GM15510 (cell line): ENCODE measurements around the gene FBXO41.

ENCODE experiments used
- POLR2A ChIP-seq: IDR thresholded peaks from 3 replicates; pipeline ENCODE4 v1.6.1; 2011; ENCODE audit warnings: borderline replicate concordance; ENCODE audit not compliant: insufficient read length; ENCODE audit errors: extremely low read depth

FBXO41 gene

DNA sequence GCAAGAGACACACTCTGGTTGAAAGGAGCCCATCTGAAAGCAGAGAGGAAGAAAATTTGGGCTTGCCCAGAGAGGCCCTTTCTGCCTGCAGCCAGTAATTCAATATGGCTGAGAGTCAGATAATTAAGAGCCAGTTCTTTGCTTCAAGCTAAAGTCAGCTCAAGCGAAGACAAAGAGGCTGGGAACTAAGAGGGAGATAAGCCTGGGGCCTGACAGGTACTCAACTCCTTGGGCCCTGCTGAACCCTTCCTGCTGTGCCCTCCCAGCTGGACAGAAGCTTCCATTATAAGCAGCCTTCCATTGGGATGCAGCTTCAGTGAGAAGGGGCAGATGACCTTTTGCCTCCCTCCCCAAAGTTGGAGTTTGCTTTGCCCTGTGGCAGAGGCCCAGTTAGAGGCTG, 12.0 kb downstream of the FBXO41 start:
- TF ChIP-seq POLR2A, result no peak

GRCh38 chr2:73269686-73270465, 14.4 kb downstream of the FBXO41 start:
- no peak for TF ChIP-seq POLR2A

- no peak for TF ChIP-seq POLR2A
Measured at GRCh38 chr2:73268830-73269685, 15.2 kb downstream of the FBXO41 start.

DNA sequence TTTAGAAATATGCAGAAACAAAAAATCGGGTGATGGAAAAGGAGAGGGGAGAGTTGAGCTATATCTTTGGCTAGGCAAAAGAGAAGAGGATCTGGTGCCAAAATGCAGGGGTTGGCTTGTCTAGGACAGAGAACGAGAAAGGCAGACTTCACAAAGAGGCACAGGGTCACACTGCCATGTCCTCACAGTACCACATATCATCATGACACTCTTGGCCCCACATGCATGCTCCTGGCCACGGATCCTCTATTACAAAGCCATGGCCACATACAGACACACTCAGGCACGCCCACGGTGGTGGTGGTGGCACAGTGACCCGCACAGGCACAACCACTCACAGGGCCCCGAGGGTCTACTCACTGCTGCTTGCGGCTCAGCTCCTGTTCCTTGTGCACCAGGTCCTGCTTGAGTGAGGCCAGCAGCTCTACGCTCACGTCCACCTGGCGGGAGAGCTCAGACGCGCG, 15.9 kb downstream of the FBXO41 start:
- TF ChIP-seq POLR2A, result no peak

DNA sequence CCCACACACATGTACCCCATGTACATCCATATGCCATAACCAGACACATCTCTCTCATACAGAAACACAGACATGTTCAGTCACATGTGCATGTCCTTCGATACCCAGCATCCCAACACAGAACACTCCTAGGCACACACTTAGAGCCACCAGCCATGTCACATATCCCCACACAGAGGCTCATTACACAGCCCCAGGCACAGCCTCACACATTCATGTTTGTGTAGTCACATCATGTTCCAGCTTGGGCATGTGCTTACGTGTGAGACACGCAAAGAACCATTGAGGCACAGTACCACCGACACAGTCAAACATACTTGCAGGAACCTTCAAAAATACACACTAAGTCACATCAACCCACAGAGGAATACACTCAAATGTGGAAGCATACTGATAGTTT, 17.3 kb downstream of the FBXO41 start:
- no peak for TF ChIP-seq POLR2A

DNA sequence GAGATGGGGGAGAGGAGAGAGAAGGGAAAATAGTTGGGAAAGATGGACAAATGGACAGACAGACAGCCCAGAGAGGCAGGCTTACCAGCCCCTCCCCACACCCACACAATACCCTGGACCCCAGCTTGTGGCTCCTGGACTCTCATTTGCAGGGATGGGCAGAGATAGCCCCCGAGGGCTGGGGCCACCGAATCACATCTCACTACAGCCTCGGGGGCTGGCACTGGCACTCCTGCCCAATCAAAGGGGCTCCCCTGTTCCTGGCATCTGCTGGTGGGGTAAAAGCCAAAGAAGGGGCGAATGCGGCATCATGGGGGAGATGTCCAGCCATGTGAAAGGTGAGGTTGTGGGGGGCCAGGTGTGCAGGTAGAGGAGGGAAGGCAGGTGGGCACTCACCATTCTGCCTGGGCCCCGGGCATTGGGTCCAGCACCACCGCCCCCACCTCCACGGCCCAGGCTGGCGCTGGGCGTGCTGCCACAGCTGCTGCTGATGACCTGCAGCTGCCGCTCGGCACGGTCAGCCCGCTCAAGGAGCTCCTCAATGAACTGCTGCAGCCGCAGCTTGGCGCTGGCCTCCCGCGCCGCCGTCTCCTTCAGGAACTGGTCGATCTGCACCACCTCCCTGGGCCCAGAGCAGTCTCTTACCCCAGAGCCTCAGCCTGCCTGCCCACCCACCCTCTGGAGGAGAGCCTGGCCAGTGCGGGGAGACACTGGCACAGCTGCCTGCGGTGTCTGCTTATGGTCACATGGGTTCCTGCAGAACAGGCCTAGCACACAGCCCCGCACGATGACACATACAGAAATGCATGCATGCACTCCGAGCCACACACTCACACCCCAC, 18.0 kb downstream of the FBXO41 start:
- TF ChIP-seq POLR2A, result no peak

GRCh38 chr2:73265298-73266060, 18.8 kb downstream of the FBXO41 start:
- no peak for TF ChIP-seq POLR2A

GRCh38 chr2:73264783-73265182, 19.5 kb downstream of the FBXO41 start:
- no peak for TF ChIP-seq POLR2A

GRCh38 chr2:73264332-73264606, 20.0 kb downstream of the FBXO41 start:
- TF ChIP-seq POLR2A, result no peak

- TF ChIP-seq POLR2A, result no peak
Measured at GRCh38 chr2:73263540-73264331, 20.5 kb downstream of the FBXO41 start.

DNA sequence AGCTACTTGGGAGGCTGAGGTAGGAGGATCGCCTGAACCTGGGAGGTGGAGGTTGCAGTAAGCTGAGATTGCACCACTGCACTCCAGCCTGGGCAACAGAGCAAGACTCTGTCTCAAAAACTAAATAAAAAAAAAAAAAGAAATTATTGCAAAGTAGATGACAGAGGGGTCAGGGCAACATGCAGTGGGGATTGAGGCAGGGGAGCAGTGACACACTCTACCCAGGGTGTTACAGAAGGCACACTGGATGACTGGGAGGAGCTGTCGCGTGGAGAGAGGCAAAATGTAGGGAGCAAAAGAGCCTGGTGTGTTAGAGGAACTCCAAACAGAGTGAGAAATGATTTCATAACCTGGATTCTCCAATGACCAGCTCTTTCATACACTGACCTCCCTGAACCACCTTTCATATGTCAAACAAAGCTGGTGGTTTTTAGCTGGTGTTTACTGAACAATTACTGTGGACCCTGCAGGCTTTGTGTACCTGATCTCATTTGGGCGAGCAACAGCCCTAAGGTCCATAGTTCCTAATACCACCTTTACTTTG, 22.1 kb downstream of the FBXO41 start:
- TF ChIP-seq POLR2A, result no peak

GRCh38 chr2:73260338-73260984, 23.8 kb downstream of the FBXO41 start:
- TF ChIP-seq POLR2A, result no peak
